GM21825 (cell line): Measurements from ENCODE around the gene CNDP2.
A peak's percentile ranks its signal among the peaks of the same experiment; 100 is the strongest.

Source experiments
- ATAC-seq: cut with Tn5 transposase; IDR thresholded peaks from one replicate; pipeline ENCODE4 v1.9.1; 2021; ENCODE audit warnings: mild to moderate bottlenecking, moderate library complexity; ENCODE audit not compliant: unreplicated experiment

CNDP2 gene

DNA sequence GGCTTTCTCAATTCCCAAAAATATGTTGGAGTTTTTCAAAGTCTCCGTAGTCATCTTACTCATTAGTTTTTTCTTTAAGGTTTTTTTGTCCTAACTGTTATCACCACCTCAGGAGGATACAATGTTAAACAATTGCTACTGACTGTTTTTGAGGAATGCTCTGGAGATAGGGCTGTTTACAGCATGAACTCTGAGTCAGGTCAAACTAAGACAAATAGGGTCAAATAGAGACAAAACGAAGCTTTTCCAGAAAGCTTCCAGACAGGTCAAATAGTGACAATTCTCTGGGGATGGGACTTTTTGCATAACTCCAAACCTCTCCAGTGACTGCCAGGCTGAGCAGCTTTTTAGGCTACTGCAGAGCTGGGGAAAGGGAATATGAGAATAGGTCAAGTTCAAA, 23.9 kb upstream of the CNDP2 start:
- ATAC-seq = no peak

DNA sequence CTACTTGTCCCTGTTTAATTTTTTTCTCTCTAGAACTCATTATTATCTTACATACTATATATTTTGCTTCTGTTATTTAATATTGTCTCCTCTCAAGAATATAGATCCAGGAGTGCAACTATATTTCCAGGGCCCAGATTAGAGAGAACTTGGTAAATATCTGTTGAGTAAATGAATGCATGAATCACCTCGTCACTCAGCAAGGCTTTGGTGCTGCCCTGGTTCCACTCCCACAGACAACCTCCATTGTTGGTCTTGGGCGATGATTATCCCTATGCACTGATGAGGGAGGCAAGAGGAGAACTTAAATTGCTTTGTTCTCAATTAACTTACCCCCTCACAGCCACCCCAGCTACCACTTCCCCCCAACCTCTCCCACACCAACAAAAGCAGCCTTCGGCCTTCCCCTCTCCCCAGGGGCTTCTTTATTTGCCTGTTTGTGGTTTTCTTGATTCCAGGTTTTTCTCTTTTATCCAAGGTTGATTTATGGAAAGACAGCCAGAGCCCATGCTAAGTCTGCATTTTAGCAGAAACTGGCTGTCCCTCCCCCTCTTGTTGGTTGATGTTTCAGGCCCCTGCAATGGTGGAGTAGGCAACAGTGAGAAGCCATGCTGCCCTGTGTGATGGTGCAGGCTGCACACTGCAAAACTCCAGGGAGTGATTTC, 22.1 kb upstream of the CNDP2 start:
- ATAC-seq = no peak

DNA sequence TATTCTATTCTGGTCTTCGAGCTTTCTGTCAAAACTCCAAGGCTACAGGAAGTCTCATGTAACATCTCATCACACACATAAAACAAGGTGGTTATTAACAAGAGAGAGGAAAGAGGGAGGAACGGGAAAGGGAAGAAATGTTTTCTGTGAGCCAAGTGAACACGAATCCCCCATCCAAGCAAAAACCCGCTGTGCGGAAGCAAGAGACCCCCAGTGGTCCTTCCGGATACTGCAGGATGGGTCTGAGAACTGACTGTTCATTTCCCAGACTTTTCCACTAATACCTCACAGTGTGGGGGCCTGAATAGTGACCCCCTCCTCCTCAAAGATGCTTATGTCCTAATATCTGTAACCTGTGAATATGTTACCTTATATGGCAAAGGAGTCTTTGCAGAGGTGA, 20.0 kb upstream of the CNDP2 start:
- no peak for ATAC-seq

DNA sequence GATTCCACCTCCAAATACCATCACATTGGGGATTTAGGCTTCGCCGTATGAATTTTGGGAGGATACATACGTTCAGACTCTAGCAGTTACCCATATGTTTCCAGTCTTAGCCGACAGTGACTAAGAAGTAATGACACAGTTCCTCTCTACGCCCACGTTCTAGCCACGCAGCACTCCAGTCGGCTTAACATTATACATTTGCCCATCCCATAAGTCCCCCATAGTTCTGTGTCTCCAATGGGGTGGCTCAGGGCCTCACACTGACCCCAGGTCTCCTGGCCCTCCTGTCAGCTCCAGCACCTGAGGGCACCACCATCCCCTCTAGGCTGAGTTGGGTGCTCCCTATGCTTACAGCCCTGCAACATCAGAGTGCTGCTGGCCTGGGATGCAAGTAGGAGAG, 18.4 kb upstream of the CNDP2 start:
- no peak for ATAC-seq

DNA sequence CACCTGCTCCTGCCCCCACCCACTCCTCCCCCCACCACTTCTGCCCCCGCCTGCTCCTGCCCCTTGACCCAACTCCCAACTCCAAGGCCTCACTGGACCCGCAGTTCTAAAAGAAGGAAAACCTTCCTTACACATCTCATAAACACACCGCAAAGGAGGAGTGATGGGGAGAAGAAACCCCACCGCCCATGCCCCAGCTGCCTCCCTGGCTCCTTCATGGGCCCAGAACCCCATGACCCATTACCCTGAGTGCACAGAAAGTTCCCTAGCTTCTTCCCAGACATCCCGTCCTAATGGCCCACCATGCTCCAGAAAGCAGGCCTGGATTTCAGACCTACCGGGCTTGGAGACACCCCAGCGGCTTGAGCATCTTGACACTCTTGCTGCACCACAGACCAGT, 17.8 kb upstream of the CNDP2 start:
- ATAC-seq = no peak

DNA sequence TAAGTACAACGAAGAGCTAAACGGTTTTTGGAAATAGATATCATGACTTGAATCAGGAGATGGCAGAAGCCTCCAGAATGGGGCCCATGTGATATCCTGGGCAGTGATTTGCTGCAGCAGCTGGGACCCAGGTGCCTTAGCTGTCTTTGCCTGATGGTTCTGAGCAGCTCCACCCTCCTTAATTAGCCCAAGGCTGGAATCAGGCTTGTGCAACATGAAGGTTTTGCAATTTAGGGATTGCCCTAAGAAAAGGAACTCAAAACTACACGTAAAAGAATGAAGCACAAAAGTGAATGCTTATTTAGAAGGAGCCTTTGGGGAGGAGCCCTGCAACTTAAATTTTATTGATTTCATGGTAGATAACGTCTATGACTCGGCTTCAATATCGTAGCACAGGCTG, 17.3 kb upstream of the CNDP2 start:
- ATAC-seq = no peak

DNA sequence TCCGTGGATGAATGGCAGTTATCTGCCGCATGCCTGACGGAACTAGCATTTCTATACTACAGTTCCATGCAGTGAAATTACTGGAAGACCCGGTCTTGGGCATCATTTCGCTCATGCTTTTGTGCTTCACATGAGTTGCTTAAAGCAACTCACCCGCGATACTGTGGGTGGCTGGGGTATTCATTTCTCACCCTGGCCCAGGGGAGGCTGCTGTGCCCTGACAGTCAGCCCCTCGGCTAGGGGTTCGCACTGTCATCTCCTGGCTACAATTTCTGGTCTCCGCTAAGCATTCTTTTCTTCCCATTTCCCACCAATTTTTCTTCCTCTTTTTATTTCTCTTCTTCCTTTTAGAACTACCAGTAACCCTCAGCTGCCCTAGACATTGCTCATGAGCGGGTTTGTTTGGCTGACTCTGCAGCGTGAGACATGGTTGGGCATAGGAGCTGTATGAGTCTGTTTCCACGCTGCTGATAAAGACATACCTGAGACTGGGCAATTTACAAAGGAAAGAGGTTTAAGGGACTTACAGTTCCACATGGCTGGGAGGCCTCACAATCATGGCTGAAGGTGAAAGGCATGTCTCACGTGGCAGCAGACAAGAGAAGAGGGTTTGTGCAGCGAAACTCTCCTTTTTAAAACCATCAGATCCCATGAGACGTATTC, 16.5 kb upstream of the CNDP2 start:
- ATAC-seq = no peak

DNA sequence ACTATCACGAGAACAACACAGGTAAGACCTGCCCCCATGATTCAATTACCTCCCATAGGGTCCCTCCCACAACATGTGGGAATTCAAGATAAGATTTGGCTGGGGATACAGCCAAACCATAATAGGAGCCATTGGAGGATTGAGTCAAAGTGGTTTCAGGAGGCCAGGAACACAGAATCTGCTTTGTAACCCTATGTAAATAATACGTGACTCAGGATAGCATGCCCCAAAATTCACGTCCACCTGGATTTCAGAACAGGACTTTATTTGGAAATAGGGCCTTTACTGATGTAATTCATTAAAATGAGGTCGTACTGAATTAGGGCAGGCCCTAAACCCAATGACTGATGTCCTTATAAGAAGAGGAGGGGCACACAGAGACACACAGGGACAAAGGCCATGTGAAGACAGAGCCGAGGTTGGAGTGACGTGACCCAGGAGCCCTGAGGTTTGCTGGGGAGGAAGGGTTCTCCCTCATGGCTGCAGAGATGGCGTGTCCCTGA, 16.0 kb upstream of the CNDP2 start:
- ATAC-seq = no peak

DNA sequence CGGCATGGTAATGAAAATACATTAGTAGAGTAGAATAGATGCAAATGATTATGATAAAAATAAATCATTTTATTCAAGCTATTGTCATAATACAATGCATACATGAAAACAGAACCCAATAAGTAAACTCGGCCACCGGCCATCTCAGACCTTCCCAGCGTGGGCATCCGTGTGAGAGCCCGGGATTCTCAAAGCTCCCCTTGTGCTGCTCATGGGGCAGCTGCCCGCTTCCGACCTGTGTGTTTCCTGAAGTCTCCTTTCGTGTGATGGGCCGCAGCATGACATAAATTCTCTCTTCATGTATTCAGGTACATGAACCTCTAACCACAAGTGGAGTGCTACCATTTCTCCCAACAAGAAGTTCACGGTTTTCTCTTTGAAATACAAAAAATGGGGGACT, 13.5 kb upstream of the CNDP2 start:
- no peak for ATAC-seq

DNA sequence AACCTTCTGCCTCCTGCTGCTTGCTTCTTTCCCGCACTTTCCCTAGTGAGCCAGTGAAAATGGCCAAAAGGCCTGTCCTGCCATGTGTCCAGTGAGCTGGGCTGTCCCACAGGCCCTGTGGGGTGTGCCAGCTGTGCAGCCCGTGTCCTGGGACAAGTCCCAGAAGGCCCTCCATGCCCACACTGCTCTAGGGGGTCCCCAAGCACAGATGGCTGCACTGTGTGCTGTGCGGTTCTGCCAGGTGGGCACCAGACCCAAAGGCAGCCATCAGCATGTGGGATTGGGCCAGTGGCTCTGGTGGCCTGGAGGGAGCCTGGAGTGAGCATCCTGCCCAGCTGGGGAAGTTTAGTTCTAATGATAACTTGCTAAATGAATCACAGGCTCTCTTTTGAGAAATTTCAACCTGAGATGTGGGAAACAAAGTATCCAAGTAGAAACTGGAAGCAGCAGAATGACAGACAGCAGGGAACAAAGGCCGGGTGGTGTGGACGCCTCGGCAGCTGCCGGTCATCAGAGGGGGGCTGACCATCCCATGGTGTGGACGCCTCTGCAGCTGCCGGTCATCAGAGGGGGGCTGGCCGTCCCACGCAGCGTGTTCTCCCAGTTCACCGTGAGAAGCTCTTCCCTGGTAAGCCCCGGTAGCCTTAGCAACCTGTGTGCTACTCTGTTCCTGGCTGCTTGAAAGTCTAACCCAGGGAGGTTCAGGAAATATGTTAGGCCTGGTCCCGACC, 9.9 kb upstream of the CNDP2 start:
- ATAC-seq = no peak

DNA sequence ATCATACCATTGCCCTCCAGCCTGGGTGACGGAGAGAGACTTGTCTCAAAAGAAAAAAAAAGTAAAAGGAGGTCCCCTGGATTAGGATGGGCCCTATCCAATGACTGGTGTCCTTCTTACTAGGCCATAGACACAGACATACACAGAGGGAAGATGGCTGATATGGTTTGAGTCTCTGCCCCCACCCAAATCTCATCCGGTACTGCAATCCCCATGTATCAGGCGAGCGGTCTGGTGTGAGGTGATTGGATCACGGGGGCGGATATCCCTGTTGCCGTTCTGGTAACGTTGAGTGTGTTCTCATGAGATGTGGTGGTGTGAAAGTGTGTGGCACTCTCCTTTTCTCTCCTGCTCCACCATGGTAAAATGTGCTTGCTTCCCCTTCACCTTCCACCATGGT, 7.8 kb upstream of the CNDP2 start:
- ATAC-seq = no peak

DNA sequence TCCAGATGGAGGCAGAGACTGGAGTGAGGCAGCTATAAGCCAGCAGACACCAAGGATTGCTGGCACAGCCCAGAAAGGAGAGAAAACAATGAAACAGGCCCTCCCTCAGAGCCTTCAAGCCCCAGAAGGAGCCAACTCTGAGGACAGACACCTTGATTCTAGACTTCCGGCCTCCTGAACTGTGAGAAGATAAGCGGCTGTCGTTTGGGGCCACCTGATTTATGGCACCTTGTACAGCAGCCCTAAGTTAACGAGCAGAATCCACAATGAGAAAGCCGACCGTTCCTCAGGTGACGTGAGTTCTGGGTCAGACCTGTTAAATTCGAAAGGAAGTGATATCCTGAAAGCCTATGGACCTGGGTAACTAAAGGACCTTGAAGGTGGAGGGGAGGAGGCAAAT, 7.3 kb upstream of the CNDP2 start:
- ATAC-seq = no peak

DNA sequence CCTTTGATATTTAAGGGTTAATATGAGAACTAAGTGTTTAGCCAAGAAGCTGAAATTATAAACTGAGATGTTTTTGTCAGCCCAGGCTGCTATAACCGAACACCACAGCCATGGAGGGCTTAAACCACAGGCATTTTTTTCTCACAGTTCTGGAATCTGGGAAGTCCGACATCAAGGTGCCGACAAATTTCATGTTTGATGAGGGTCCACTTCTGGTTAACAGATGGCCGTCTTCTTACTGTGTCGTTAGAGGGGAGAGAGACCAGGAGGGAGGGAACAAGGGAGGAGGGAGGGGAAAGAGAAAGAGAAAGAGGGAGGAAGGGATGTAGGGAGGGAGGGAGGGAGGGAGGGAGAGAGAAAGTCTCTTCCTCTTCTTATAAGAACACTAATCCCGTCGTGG, 6.5 kb upstream of the CNDP2 start:
- ATAC-seq = no peak

DNA sequence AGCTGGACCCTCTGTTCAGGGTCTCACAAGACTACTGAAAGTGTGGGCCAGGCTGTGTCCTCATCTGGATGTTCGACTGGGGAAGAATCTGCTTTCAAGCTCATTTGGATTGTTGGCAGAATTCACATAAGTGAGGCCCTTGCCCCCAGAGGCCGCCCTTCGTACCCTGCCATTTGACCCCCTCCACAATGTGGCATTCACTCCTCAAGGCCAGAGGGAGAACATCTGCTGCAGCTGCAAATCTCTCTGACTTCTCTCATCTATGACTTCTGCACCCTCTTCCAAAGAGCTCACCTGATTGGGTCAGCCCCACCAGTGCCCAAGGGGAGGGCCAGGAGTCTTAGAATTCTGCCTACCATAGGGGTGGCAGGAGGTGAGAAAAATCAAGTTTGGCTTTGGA, 3.9 kb upstream of the CNDP2 start:
- no peak for ATAC-seq

DNA sequence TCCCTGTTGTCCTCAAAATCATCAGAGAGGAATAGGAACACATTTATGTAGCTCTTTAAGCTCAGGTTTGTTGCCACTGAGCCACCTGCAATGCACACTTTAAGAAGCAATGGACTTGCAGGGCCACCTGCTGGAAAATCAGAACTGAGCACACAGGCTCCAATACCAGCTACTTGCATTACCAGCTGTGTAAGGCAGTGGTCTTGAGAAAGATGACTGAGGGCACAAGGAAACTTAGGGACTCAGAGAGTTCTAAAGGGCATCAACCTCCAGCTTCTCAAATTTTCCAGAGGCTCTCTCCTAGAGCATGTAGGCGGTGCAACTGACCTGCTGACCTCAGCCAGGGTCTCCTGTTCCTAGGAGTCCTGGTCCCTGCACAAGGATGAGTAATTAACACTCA, 2.5 kb upstream of the CNDP2 start:
- no peak for ATAC-seq

DNA sequence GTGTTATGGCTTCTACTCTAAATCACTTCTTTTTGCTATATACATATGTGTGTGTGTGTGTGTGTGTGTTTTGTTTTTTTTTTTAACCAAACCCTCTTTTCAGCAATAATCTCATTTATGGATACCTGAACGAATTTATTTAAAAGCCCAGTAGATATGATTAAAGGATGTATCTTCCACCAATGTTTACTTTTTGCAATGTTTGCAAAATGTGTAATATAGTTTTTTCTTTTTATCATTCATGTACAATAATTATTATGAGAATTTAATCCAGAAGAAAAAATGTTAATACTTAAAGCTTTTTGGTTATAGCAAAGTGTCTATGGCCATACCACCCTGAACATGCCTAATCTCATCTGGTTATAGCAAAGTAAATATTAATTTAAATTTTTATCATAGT, 1.6 kb upstream of the CNDP2 start:
- no peak for ATAC-seq

DNA sequence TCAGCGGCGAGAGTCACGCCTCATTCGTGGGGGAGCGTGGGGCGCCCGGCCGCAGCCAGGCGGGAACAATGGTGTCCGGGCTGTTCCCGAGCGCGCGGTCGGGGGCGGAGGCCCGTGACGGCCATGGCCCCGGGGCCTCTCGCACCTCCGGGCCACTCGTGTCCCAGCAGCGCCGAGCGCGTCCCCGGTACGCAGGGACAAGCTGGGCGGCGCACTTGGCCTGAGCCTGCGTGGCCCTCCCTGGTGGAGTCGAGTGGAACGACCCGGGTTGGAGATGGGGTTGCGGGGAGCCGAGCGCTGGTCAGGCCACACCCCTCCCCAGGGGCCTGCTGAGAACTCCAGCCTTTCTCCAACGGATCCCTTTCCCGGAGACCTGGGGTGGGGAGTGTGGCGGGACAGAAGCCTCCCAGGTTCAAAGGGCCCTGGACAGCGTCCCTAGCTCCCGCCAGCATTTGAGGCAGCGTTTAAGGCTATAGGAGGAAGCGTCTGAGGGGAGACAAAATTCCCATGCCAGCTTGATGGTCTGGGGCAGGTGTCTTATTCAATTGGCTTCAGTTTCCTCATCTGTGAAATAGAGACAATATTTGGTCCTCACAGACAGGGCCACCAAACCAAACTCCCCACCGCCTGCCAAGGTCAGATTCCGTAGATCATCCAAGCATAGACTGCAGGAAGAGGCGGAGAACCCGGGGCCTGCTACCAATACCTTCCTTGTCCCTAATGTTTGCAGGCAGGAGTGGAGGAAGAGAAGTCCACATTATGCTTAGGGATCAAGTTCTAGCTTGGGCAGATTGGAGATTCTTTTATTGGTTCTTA, 553 bp downstream of the CNDP2 start:
- ATAC-seq = peak; percentile 18

DNA sequence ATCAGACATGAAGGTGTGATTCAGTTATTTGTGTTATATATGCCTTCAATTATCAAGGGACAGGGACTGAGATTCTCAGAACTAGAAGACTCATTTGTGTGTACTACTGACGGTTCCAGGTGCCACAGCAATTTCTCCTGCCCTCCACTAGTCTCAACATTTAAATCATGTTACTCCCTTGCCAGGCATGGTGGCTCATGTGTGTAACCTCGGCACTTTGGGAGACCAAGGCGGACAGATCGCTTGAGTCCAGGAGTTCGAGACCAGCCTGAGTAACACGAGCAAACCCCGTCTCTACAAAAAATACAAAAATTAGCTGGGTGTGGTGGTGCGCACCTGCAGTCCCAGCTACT, 1.1 kb downstream of the CNDP2 start:
- no peak for ATAC-seq

DNA sequence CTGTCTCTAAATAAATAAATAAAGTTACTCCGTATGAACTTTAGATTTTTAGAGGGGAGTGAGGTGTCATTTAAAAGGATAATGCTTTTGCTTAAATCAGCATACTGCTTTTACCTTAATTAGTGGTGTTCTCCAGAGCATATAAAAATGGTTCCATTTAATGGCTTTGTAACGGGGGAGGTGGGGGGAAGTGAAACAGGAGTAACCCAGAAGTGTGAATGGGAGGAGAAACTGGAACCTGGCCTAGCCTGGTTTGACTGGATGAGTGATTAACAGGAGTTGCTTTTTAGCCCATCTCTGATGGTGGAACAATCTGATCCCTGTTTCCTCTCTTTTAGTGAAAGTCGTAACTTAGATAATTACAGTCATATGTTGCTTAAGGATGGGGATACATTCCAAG, 1.6 kb downstream of the CNDP2 start:
- ATAC-seq = no peak

DNA sequence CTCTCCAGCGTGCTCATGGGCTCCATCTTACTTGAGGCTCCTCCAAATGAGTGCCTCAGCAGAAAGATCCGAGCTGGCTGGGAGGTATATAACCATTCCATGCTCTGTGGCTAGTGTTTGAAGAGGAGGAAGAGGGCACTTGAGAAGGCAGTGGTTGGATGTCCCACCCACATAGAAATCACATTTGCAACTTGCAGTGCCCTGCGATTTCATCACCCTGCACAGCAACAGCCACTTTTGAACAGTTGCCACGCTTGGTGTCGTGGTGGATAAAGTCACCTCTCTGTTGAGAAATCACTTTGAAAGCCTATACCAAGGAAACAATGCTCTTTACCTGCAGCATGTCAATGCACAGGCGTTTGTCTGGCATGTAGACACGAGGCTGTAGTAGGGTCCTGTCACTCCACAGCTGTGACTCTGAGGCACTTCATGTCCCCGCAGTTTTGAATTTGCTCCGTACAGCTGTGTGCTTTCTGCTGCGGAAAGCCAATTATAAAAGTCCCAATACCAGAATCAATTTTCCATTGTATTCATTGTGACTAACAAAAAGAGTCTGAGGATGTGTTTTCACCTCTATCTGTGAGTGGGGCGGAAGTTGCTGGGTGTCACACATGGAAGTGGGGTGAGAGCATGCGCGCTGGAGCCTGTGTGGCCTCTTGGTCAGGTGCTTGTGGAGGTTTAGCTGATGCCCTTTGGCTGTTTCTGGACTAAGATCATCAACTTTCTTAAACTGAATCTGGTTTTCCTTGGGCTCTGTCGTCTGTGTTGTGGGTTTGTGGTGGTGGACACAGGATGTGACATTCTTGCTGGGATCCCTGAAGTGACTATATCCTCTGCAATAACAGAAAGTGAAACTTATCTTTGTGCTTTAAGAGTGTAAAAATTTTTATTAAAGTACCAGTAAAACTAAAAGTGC, 2.8 kb downstream of the CNDP2 start:
- peak; percentile 34 for ATAC-seq
